ENCODE measurements around the gene SASH1.

DNA sequence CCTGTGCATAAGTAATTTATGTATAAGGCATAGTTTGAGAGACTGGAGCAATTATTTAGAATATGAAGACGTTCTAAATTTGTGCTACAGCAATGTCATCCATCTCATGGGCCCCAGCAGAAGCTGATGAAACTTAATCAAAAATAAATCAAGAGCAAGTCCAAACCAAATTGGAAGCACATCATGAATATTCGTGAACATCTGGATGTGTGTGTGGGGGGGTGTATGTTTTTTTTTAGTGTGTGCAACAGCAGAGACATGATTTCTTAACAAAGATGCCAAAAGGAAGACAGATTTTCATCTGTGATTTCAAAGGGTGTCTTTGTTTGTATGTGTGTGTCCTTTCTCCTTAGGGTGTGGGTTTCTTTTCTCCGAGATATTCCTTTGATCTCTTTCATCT is 58.9 kb downstream of the SASH1 start:
- TF ChIP-seq POLR2A (IDR thresholded peaks at IDR 0.05; ENCODE audit: low read length) (no peak), GATA1 (IDR thresholded peaks at IDR 0.05; ENCODE audit: low read depth, low read length) (no peak)
